Measurements from ENCODE around the gene PALS2.

Gene PALS2, protein sequence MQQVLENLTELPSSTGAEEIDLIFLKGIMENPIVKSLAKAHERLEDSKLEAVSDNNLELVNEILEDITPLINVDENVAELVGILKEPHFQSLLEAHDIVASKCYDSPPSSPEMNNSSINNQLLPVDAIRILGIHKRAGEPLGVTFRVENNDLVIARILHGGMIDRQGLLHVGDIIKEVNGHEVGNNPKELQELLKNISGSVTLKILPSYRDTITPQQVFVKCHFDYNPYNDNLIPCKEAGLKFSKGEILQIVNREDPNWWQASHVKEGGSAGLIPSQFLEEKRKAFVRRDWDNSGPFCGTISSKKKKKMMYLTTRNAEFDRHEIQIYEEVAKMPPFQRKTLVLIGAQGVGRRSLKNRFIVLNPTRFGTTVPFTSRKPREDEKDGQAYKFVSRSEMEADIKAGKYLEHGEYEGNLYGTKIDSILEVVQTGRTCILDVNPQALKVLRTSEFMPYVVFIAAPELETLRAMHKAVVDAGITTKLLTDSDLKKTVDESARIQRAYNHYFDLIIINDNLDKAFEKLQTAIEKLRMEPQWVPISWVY

GRCh38 chr7:24572997-24573553 is at the start of gene PALS2:
TSS of gene PALS2 (plus strand) at chr7:24573452. CDS start at chr7:24623668, 50,216 bp downstream.
- DNase-seq: peak; percentile 76

DNA sequence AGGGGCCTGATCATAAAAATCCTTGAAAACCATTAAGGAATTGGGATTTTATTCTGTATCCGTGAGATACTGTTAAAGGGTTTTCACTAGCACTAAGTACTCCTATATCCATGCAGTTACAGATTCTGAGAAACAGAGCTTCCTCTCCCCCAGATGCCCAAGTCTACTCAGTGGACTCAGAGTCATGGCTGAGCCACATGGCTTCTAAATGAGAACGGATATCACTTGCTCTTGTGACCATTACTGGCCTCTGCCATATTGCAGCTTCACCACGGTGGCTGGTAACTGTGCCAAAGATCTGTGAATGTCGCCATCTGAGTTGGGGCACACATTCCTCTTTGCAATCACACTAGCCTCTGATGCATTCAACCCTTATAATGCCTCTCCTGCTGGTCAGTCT is 42.0 kb upstream of the PALS2 start:
- no peak for DNase-seq

DNA sequence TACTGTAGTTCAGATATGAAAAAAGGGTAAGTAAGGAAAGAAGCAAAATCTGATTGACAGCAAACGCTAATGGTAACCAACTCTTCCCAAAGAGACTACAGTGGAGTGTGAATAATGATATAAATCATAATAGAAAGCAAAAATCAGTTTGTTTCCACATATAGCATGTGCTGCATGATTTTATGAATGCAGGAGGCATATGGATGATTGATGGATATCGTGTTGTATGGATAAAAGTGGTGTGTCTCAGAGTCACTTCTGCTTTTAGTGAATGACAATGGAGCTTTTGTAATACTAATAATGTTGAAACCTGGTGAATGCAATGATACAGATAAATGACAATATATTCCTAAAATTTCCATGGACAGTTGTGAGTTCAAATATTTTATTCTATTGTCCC is 36.6 kb upstream of the PALS2 start:
- DNase-seq: no peak

- no peak for DNase-seq
These were observed 32.3 kb upstream of the PALS2 start for GRCh38 chr7:24540956-24541355.

- DNase-seq: no peak
These were observed 28.0 kb upstream of the PALS2 start for GRCh38 chr7:24545215-24545614.

- DNase-seq: no peak
These were observed 24.9 kb upstream of the PALS2 start for GRCh38 chr7:24548390-24548789.

- no peak for DNase-seq
These were observed 23.3 kb upstream of the PALS2 start for GRCh38 chr7:24549991-24550390.

- DNase-seq: no peak
These were observed 18.1 kb upstream of the PALS2 start for GRCh38 chr7:24555184-24555583.

DNA sequence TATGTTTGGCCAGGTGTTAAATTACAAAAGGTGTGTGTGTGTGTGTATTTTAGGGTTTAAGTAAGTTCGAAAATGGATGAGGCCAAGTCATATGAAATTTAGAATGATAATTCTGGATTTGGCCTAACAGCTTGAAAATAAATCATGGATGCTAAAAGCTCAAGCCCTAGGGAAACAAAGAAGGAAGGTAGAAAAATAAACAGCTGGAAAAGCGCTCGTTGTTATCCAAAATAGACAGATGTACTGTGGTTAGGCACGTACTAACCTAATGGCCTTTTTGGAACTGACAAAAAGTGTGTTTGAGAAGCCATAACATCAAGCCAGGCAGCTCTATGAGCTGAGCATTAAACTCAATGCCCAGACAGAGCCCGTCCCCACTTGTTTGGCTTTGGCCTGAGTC is 17.5 kb upstream of the PALS2 start:
- DNase-seq: no peak

GRCh38 chr7:24560772-24561171 is 12.5 kb upstream of the PALS2 start:
- no peak for DNase-seq

DNA sequence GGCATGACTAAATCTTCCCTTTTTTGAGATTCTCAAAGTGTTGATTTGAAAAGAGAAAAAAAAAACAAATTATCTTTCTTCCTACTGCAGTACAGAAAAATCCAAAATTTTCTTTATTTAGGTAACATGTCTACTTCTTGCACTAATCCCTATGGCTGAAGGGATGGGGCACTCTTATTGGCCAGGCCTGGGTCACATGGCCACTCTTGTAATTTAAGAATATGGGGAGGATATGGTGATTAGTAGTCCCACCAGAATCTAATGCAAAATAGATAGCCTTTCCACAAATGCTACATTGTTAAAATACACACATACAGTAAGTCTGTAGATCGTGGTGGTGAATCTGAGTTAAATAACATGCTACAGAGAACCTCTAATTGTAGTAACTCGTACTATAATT is 7.0 kb upstream of the PALS2 start:
- DNase-seq: no peak

DNA sequence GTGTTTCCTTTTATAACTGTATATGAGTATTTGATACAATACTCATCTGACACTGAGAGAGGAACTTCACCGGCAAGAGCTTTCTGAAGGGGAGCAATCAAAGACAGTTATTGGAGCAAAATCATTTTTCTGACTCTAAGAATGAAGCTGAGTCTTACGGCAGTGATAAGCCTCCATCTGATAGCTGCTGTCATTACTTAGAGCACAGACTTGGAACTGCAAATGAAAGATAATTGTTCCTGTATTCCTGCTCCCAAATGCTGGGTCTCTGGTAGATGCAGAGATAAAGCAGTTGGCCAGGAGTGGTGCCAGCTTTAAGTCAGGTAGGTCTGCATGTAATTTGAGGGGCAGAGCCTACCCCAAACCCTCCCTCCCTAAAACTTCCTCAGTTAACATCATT is 2.3 kb upstream of the PALS2 start:
- no peak for DNase-seq

- DNase-seq: no peak
These were observed 1.2 kb upstream of the PALS2 start for GRCh38 chr7:24572016-24572392.

DNA sequence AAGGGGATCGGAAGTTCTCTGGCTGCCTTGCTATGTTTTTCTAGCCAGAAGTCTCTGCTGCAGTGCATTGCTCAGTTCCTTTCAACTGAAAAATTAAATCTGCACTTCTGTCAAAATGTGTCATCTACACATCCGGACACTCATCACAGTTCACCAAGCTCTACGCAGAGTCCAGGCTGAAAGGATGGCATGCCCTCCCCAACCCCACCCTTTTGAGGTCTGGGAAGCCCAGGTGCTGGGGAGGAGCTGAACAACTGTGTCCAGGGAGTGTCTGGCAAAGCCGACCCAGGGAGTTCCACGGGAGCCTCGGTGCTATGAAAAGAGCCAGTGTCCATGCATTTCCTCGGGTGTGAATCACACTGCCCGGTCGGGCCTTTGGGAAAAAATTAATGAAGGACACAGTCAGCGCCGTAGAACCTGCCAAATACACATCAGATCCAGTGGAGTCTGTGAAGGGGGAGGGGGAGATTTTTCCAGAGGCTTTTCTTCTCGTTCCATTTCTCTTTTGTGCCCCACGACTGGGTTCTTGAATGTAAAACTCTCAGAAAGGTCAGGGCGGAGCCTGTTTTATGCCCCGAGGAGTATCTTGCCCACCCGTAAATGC is 757 bp upstream of the PALS2 start:
- DNase-seq: peak; percentile 15

GRCh38 chr7:24573554-24574338 is 494 bp downstream of the PALS2 start:
- DNase-seq: peak; percentile 32

DNA sequence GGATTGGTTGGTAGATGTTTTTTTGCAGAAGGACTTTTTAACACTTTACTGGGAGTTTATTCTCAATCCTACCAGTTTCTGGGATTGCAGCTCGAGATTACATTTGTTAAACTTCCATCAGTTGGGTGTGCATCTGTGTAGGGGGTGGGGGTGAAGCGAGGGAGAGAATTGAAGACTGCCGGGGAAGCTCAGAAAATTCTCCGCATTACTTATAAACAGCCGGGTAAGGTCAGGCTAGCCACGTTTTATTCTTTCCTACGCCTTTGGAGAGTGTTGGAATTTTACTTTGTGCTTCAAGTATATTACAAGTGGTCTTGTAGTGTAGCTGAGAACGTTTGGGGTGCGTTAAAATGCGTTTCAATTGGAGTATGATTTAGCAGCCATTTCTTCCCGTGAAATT is 1.1 kb downstream of the PALS2 start:
- DNase-seq: no peak

- no peak for DNase-seq
These were observed 1.7 kb downstream of the PALS2 start for GRCh38 chr7:24574950-24575349.

DNA sequence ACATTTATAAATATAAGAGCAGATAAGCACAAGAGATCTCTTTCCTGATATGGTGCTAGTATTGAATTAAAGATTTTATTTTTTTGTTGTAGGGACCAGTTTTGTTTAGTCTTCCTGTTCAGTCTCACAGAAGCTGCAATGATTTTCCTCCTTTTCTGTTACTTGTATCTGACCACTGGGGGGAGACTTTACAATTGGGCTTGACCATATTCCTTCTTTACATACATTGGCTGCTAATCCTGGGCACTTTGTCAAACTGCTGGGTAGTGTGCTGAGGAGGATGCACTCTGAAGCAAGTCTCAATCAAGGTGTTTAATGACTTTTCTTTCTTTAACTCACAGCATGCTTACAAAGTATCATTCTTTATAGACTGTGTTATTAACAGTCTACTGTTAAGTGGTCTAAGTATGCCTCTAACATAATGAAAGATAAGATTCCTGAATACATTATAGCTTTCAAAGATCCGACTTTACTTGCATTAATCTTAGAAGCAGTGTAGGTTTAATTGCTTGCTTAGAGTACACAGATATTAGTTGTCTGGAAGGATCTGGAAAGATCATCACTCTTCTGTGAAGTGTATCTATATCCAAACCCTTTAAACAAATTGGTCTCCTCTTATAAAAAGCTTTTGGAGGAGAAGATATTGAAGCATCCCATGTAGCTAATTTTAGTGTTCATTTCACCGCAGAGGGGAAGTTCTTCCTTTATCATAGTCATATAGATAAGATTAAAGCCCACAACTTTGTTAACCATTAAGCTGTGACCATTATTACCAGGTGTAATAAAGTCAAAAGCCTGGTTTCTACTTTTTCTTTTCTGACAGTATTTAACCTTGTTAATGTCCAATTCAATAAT is 3.1 kb downstream of the PALS2 start:
- DNase-seq: no peak

DNA sequence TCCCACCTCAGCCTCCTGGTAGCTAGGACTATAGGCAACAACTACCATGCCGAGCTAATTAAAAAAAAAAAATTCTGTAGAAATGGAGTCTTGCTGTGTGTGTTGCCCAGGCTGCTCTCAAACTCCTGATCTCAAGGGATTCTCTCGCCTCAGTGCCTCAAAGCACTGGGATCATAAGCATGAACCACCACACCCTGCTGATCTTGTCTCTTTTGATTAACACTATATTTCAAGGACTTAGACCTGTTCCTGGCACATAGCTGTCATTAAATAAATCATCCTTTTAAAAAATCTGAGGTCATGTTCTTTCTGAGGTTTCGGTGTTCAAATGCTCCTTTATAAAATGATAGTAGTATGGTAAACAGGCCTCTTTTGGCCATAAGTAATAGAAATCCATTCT is 4.8 kb downstream of the PALS2 start:
- no peak for DNase-seq

DNA sequence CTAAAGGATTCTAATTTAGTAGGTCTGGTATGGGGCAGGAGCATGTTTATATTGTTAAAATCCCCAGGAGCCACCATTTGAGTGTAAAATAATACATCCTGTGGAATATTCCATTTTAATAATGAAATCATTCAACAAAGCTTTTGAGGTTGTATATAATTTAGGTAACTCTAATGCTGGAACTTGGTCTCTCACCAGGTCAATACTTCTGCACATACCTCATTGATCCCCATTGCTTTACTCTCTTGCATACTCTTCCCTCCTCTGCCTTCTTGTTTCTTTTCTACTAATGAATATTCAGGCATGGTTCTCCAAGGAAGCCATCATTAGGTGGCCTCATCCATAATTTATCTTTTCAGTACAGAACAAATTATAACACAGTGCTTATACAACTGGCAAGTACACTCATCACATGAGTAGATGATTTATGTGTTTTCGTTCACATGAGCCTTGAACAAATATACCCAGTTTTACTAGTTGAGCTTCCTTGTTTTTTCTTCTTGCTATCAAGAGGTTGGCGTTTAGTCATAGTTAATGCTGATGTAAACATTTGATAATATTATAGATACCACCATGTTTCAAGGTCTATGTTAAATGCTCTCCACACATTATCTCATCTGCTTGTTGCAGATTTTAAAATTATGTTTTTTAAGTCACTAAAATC is 7.2 kb downstream of the PALS2 start:
- no peak for DNase-seq

DNA sequence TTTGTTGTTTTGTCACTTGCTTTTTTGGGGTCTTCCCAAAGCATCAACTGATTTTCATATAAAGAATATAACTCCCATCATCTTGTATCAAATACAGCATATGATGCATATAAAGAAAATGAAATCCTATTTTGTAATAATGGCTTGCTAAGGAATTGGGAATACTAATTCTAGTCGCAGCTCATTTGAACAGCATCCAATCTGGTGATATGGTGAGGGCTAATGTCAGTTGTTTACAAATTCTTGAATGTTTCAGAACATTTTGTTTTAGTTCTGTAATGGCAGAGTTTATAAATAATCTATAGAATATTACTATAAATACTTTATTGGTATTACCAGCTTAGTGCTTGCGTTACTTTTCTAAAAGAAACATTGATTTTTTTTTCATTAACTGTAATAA is 8.9 kb downstream of the PALS2 start:
- no peak for DNase-seq

- peak; percentile 49 for DNase-seq
These were observed 14.6 kb downstream of the PALS2 start for GRCh38 chr7:24587853-24588252.
